Activated CD4-positive, CD25-positive, alpha-beta regulatory T cell treated with anti-CD3 and anti-CD28 coated beads, Interleukin-2, amount 50 U/mL, for 72 hours (primary cell): ENCODE results near the gene KCNA10.
"Not testable (repeated sequence)": the region's sequence is repeated elsewhere in the genome, so short reads cannot be mapped to it uniquely, and the experiment has no call there.

Experiments used
- DNase-seq: peaks from one replicate; pipeline ENCODE4 v3.0.0; 2021

The KCNA10 gene

DNA sequence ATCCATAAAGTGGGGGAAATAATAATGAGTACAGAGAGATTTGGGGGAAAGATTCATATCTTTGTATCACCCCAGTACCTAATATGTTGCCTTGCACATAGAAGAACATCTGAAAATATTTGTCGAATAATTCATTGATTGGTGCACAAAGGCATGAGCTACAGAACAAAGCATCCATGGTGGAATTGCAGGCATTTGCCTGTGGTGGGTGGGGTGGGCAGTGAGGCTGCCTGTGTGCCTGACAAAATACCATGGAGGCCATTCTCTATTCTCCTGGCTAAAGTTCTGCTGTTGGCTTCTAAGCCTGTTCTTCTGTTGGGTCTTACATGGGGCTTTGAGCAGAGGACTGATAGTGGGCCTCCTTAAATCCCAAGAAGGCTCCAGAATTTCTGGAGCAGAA lies 10.0 kb upstream of the KCNA10 start:
- no peak for DNase-seq

DNA sequence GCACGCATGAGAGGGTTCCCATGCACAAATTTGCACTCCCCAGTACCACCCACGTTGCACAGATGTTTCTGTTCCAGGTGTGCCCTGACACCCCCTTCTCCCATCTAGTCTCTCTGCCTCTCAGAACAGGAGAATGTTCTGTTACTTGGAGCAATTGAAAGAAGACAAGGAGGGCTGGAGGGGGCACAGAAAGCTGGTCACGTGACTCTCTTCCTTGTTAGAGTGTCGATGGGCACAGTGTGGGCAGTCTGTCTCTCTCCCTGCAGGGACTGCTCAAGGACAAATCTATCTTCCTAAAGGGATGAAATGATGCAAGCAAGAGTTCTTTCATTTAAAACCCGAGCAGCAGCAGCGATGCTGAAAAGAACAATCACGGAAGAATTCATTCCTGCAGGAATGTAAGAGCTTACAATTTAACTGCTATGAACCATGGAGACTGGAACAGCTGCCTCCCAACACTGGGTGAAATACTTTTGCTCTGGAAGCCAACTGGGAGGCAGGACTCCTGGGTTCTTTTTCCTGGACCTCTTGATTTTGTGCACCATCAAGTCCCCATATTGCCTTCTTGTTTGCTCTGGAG lies 7.3 kb upstream of the KCNA10 start:
- DNase-seq: no peak

DNA sequence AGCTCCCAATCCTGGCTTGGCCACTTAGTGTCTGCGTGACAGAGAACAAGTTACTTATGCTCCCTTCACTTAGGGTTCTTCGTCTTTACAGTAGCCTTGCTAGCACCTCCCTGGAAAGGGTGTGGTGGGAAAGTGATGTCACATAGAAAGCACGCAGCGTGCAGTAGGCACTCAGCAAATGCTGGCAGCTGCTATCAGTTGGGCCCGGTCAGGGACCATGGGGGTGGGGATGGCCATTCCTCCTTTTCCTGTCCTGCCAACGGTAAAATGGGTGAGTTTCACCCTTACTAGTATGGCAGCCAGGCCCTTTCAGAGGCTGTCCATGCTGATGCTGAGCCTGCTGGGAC lies 6.2 kb upstream of the KCNA10 start:
- DNase-seq: no peak

DNA sequence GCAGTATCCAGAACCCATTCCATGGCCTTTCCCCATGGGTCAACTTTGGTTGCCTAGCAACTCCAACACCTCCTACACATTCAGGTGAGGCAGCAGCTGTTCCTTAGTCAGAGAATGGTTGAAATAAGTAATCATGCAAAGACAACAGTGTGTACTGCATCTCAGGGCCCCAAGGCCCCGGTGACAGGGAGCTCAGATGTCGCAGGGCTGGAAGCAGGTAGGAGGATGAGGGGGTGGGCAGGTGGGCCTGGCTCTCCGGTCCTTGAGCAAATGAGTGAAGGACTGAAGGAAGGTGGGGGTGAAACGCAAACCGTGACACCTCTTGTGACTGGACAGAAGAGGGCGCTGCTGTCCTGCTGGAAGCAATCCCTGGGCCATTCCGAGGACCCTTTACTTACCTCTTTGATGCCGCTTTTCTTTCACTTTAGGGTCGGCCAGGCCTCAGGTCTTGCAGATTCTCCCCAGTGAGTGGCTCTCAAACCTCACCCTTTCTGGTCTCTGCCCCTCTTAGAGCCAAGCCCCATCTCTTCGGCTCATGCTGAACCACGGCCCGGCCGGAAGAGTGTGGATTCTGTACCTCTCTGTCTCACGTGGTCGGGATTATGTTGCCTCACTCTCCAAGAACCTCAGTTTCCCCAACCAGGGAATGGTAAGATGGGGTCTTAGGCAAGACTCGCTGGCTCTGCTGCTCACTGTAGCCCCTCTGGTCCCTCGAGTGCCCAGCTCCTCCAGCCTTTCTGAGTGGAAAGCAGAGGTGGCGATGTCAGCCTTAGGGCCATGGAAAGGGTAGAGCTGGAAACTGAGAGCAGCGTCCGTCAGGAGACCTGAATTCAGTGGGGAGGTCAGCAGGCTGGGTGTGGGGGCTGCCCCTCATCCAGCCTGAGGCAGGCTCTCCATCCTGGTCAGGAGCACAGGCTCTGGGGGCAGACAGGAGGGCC lies 5.6 kb upstream of the KCNA10 start:
- peak; percentile 38 for DNase-seq

DNA sequence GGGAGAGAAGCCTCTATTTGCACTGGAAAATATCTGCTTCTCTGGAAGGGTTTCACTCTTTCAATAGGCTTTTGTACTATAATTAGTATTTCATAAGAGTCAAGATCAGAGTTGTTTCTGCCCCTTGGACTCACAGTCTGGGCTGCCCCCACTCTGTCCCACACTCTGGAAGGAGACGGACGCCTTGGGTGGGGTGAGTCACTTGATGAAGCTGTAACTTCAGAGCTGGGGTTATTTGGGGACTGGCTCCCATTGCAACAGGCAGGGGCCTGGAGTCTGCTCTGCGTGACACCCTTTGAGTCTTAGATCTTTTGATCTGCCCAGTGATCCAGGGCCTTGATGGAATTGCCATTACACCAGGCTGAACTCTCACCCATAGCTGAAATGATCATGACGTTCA lies 4.0 kb upstream of the KCNA10 start:
- no peak for DNase-seq

DNA sequence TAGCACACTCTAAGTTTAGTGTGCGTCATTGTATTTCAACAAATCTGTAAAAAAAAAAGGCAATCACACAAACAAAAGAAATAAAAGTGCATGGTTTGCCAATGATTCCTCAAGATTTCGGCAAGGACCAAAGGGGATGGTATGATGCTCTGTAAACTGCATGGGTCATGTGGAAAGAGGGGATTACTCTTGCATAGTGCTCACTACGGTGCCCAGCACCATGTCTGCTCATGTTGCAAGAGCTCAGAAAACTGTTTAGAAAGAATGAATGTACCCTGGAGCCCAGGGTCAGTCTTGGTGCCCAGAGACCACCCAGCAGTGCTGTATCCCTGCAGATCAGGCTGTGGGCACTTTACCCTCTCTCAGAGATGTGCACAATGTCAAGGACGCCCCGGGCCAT lies 3.6 kb upstream of the KCNA10 start:
- no peak for DNase-seq

DNA sequence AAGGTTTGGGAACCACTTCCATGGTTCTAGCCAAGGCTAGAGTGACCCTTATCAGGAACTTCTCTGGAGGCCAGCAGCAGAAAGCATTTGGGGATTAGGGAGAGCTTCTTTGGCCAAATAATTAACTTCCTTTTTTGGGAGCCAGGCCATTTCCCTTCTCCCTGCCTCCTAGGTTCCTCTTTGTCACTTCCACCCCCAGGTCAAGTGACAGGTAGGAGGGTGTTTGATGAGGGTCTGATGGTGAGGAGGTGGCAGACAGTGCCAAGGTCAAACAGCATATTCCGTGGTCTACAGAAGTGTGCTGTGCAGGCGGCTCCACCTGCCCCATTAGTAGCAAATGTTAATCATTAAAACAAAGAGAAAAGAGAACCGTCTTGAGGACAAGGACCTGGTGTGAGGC lies 1.9 kb upstream of the KCNA10 start:
- DNase-seq: no peak

DNA sequence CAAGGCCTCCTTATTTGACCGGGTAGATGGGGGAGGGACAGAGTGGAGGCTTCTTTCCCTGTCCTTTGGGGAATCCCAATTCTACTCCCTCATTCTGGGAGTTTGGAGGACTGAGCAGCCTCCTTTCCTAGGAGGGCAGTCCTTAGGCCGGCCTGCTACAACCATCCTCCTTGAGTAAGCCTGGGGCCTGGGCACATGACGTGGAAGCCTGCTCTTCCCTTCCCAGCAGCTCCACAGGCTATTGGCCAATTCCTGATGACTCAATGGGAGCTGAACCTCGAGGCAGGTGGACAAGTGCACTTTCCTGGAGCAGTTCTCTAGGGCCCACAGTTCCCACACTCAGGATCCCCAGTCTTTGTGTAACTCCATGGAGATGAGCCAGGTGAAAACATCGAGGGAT lies 3.1 kb downstream of the KCNA10 start:
- no peak for DNase-seq

DNA sequence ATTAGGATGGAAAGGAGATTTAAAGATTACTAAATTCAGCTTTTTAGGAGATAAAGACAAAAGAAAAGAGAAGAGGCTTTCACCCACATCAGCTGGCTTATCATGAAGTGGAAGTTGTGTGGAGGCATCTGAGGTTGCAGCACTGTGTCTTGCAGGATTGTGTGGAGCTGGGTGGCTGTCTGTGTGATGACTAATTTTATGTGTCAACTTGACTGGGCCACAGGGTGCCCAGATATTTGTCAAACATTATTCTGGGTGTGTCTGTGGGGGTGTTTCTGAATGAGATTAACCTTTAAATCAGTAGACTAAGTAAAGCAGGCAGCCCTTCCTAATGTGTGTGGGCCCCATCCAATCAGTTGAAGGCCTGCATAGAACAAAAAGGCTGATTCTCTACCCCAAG lies 3.9 kb downstream of the KCNA10 start:
- no peak for DNase-seq

DNA sequence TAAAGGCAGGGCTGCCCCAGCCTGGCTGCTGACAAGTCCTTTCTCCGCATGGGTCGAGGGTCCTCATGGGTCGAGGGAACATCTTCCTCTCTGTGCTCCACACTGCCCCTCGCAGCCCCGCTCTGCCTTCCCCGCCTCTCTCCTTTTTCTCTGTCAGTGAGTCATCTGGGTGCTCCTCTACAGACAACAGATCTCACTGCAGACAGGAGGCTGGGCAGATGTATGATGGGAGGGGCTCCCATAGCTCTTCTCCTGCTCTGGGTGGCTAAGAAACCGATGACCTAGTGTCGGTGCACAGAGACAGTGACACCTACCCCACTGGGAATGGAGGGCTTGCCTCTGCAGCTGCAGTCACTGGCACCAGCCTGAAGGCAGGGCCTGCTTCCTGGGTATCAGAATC lies 5.5 kb downstream of the KCNA10 start:
- DNase-seq: no peak

DNA sequence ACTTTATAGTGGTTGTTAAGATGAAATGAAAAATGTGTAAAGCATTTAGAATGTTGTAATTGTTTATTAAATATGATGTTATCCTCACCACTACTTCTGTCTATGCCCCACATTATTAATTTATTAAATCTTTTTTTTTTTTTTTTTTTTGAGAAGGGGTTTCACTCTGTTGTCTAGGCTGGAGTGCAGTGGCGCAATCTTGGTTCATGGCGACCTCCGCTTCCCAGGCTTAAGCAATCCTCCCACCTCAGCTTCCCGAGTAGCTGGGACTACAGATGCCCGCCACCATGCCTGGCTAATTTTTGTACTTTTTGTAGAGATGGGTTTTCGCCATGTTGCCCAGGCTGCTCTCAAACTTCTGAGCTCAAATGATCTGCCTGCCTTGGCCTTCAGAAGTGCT lies 7.5 kb downstream of the KCNA10 start:
- DNase-seq: no peak

DNA sequence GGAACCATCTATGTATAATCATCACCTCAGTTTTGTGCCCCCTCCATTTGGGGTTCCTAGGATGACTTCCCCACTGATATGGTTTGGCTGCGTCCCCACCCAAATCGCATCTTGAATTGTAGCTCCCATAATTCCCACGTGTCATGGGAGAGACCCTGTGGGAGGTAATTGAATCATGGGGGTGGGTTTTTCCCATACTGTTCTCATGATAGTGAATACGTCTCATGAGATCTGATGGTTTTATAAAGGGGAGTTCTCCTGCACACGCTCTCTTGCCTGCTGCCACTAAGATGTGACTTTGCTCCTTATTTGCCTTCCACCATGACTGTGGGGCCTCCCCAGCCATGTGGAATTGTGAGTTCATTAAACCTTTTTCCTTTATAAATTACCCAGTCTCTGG lies 8.1 kb downstream of the KCNA10 start:
- DNase-seq: not testable (repeated sequence)

DNA sequence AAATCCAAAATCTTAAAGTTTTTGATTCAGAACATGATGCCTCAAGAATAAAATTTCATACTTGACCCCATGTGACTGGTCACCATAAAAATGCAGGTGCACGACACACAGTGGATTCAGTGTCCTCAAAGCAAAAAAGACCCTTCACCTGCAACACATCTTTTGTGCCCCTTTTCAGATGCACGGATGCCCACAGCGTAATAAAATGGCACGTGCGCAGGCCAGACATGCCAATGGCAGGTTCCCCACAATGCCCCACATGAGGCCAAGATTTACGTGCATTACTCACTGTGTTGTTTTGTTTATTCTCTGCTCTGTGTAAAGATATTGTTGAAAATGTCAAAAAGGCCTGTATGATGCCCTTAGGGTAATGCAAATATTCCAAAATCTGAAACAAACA lies 9.3 kb downstream of the KCNA10 start:
- DNase-seq: no peak

DNA sequence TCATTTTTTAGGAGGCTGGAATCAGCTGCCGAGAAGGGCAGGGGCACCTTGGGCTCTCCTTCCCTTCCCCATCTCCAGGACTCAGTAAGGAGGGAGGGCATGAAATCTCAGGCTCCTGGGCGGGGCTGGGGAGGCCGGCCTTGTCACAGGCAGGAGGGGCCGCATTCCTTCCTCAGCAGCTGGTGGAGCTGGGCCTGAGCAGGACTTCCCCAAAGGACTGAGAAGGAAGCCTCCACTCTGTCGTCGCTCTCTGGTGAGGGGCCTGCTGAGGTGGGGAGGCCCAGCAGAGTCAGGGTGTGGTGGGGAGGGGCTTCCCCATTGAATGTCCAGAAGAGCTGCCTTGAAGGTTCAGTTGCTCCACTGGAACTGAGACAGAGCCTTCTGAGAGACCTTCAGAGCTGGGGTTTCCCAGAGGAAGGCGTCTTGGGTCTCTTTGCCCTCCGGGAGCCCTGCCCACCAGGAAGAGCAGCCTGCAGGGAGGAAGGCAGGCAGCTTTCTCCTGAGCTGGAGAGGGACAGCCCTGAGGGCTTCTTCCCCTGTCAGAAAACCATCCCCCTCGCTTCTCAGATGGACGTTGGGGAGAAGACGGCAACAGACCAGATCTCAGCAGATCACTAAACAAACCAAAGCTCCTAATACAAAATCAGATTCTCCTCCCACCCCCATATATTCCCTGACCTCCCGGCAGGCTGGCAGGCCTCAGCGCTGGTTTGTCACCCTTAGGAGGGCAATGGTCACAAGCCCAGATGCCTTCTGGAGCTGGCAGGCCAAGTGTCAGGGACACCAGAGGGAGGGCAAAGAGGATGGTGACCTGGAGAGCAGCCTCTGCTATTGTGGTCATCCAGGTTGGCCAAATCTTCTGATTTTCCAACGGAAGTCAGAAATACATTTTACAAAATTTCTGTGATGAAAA lies 10.7 kb downstream of the KCNA10 start:
- no peak for DNase-seq

DNA sequence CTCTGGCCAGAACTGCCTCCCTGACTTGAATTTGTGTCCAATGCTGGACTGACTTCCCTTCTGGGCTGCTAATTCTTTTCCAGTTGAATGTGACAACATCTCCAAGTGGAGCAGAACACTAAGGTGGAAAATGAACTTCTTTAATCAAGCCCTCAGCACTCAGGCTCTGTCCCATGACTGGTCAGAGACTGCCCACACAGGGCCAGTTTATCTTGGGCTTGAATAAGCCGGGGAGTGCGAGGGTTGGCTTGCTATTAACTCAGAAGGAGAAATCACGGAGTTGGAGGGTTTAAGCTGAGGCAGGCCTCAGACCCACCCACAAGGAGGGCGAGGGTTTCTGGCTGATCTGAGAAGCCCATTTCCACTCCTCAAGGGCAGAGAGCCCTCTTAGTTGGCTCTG lies 12.4 kb downstream of the KCNA10 start:
- no peak for DNase-seq

DNA sequence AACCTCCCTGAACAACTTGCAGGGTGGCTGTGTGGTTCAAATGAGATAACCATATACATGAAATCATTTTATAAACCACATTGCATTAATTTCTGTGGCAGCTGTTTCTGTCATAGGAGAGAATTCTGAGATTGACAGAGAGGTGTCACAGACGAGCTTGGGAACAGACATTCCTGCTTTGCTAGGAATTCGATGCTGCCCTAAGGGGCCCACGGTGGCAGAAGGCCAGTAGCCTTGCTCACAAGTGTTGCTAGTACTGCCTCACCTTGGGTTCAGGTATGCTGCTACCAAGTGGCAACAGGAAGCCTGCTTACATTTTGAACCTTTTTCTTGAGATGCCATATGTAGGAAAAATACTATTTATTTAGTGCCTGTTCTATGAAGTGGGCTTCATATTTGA lies 13.4 kb downstream of the KCNA10 start:
- no peak for DNase-seq

DNA sequence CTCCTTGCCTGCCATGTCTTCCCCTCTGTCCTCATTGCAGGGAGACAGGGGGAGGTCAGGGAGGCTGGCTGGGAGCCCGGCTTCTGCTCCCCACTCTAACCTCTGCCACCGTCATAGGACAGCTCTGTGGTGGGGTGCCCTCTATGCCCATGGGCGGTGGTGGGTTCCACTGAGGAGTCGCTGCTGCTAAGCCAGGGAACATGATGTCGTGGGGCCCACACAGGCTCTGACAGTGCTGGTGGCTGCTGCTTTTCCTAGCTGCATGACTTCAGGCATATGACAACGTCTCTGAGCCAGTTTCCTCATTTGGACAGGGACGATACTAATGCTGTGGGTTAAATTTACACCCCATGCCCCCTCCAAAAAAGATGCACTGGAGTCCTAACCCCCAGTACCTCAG lies 14.7 kb downstream of the KCNA10 start:
- DNase-seq: no peak

DNA sequence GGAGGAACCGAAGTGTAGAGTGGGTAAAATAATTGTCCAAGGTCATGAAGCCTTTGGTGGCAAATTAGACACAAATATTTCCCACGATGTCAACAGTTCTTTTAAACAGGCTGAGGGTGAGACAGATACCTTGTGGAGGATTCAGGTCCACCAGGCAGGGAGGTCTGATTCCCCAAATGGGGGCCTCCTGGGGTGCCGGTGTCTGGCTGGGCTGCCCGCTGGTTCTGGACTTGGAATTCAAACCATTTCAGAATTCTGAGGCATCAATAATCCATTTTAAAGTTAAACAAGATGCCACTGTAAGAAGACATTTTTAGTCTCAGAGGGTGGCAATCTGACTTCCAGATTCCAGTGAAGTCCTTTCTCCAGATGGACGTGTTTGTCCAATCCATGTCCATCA lies 15.5 kb downstream of the KCNA10 start:
- DNase-seq: no peak

DNA sequence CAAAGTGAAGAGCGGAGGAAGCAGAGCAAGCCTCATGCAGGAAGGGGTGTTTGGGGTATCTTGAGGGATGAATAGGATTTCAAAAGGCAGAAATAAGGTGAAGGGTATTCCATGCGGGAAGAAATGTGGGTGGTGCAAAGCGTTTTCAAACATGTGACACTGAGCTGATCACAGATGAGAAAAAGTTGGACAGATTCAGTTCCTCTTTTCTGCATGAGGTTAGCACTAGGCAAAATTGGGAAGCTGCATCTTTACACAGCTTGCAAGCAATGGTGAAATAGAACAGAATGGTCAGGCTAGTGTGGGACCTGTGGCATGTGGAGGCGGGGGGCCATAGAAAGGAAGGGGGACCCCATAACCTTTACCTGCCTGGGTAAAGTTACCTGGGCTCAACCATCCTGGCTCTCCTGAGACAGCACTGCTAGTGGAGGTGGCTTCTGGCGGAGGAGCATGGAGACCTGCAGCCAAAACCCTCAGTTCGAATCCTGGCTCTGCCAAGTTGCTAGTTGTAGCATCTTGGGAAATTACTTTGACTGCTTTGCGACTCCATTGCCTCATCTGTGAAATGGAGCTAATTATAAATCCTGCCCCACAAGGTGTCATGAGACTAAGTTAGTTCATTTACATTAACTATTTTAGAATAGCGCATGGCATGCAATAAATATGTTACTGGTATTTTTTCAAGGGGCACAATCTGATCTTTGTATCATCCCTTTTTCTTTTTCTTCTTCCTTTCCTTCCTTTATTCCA lies 16.4 kb downstream of the KCNA10 start:
- DNase-seq: no peak

DNA sequence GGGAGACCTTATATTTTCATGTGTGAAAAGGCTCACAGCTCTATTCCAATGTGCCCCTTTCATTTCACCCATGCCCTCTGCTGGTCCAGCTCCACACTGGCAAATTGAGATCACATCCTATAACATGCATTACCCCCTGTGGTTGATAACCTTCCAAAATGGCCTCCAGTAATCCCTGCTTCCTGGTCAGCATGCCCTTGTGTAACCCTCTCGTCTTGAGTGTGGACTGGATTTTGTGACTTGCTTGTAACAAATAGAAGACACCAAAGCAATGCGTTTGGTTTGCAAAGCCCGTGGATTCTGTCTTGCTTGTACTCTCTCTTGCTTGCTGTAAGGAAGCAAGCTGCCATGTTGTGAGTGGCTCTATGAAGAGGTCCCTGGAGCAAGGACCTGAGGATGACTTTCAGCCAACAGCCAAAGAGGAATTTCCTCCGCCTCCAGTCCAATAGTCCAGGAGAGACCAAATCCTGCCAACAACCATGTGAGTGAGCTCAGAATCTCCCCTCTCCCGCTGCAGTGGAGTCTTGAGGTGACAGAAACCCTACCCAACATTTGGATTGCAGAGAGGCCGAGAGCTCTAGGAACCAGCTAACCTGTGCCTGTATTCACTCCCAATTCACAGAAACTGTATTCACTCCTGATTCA lies 17.4 kb downstream of the KCNA10 start:
- no peak for DNase-seq

DNA sequence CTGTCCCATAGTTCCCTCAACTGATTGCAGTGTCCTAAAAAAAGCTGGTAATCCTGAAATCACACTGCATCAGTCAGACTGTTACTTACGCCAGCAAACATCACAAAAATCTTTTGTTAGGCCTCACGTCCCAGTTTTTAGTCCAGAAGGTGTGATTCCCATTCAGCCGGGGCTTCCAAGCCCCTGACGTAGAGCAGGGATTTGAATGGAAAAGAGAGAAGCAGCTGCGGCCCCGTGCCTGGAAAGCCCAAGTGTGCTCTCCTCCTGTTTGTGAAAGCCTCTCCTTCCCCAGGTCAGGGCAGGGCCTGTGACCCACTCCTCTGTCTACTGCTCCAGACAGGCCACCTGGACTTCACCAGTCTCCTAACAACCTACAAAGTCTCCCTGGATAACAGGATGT lies 20.7 kb downstream of the KCNA10 start:
- DNase-seq: no peak

DNA sequence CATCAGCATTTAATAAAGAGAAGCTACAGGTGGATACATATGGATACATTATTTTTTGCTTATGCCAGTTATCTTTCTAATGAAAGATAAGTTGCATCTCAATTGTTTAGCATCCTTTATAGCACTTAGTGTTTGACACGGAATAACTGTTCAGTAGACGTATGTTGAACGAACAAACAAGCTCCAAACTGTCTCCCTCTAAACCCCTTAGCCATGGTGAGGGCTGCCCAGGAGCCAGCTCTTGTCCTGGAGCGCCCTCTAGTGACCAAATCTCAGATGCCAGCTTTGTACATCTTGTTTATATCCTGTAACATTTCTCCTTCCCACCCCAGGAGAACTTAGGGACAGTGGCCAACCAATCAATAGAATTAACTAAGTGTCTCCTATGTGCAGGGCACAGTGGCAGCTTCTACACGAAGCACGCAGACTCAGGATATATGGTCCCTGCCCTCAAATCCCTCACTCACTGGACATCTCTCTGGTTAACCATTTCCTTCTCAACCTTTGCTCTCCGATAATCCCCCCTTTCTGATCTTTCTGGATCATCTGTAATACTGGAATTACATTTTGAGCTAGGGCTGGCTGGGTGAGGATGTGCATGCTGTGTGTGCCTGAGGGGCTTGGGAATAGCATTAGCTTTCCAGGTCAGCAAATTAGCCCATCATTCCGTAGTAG lies 22.9 kb downstream of the KCNA10 start:
- peak; percentile 77 for DNase-seq
